Fibroblast of villous mesenchyme (primary cell): ENCODE results near the gene MAL. TPM values are rescaled to one million over a fixed set of nuclear protein-coding genes. Genes with fewer than 3 reads are reported as not detected.

Source experiments
- DNase-seq: peaks from one replicate; pipeline ENCODE4 v3.0.0-alpha.2; 2010; ENCODE audit warnings: low read depth
- H3K4me3 ChIP-seq: 2 replicates; pipeline ENCODE4 v1.5.1; 2011; ENCODE audit warnings: low read depth, mild to moderate bottlenecking, low read length
- CTCF ChIP-seq: IDR thresholded peaks from 2 replicates; pipeline ENCODE4 v1.5.1; 2012; ENCODE audit warnings: low read depth, mild to moderate bottlenecking, low read length; ENCODE audit not compliant: insufficient read depth
- total RNA-seq: library from RNA; depleted of rRNA; stranded (reverse); fragments of >200 nt; gene quantifications from 2 replicates; pipeline ENCODE4 v1.2.3, GENCODE V29; 2012

MAL gene
- total RNA-seq, 1 donor, result not detected

- TF ChIP-seq CTCF, result no peak
- H3K4me3 ChIP-seq, result no peak overlapping the region
- DNase-seq, result no peak
Measured at GRCh38 chr2:95023222-95023597, 2.3 kb upstream of the MAL start.

- no peak overlapping the region for H3K4me3 ChIP-seq
- TF ChIP-seq CTCF, result no peak
- no peak for DNase-seq
Measured at GRCh38 chr2:95024371-95024770, 1.1 kb upstream of the MAL start.

- TF ChIP-seq CTCF, result no peak
- H3K4me3 ChIP-seq, result no peak overlapping the region
- no peak for DNase-seq
Measured at GRCh38 chr2:95024960-95025405, 525 bp upstream of the MAL start.

- no peak for TF ChIP-seq CTCF
- no peak for DNase-seq
- H3K4me3 ChIP-seq, result no peak overlapping the region
Measured at GRCh38 chr2:95026471-95027368, 1.2 kb downstream of the MAL start.

GRCh38 chr2:95027369-95027720, 1.8 kb downstream of the MAL start:
- H3K4me3 ChIP-seq, result no peak overlapping the region
- DNase-seq, result no peak
- no peak for TF ChIP-seq CTCF

- no peak overlapping the region for H3K4me3 ChIP-seq
- no peak for DNase-seq
- no peak for TF ChIP-seq CTCF
Measured at GRCh38 chr2:95029898-95030341, 4.4 kb downstream of the MAL start.
